Vagina (tissue), 2 donors: ENCODE data around the gene TRIM72. TPM values are rescaled to one million over a fixed set of nuclear protein-coding genes. Genes with fewer than 3 reads are reported as not detected.

Experiments used
- DNase-seq, 2 donors: peaks; one replicate each; pipeline ENCODE4 v3.0.0-alpha.2; 2017; ENCODE audit errors: extremely low spot score in 2 of 2
- H3K27ac ChIP-seq: fragments of 200-600 bp; sonication (generic); one replicate; pipeline ENCODE4 v1.5.1; 2019
- H3K27me3 ChIP-seq: fragments of 200-600 bp; sonication (generic); one replicate; pipeline ENCODE4 v1.5.1; 2019
- H3K36me3 ChIP-seq, 2 donors: fragments of 200-600 bp; sonication (generic); one replicate each; pipeline ENCODE4 v1.5.1; 2017 to 2019
- H3K4me1 ChIP-seq: fragments of 200-600 bp; sonication (generic); one replicate; pipeline ENCODE4 v1.5.1; 2019
- H3K4me3 ChIP-seq, 2 donors: fragments of 200-600 bp; sonication (generic); 1 replicate in 1 of 2; 2 replicates in 1 of 2; pipeline ENCODE4 v1.5.1; 2016 to 2019
- H3K9me3 ChIP-seq: fragments of 200-600 bp; sonication (generic); one replicate; pipeline ENCODE4 v1.5.1; 2019
- CTCF ChIP-seq, 3 experiments: fragments of 450-650 bp in 2 of 3; fragments of 200-600 bp in 1 of 3; sonication (generic) in 1 of 3; IDR thresholded peaks; one replicate each; pipeline ENCODE4 v1.5.1; 2017 to 2019; ENCODE audit warnings: antibody characterized with exemption in 3 of 3, mild to moderate bottlenecking in 2 of 3, moderate library complexity in 2 of 3
- POLR2A ChIP-seq, 2 donors: fragments of 450-650 bp; IDR thresholded peaks; one replicate each; pipeline ENCODE4 v1.6.1; 2017; ENCODE audit warnings: antibody characterized with exemption in 2 of 2, mild to moderate bottlenecking in 2 of 2, moderate library complexity in 2 of 2
- POLR2AphosphoS5 ChIP-seq, 2 donors: sonication (generic); formaldehyde crosslinking; IDR thresholded peaks; one replicate each; pipeline ENCODE4 v1.9.0; 2017; ENCODE audit warnings: antibody characterized with exemption in 2 of 2, mild to moderate bottlenecking in 2 of 2, low read depth in 1 of 2; ENCODE audit not compliant: insufficient read depth in 1 of 2
- intact Hi-C: fragments of 100-400 bp; cut with DNase I; formaldehyde crosslinking; loops from one replicate; pipeline ENCODE4 v1.15.1; 2023
- total RNA-seq: library from RNA; depleted of rRNA; stranded (reverse); fragments of >200 nt; gene quantifications from one replicate; pipeline ENCODE4 v1.2.3, GENCODE V29; 2016

Gene TRIM72
- total RNA-seq, 1 donor from 2014 or later: not detected

- Histone ChIP-seq H3K4me3 (no peak overlapping the region), H3K36me3 (no peaks in the 10 kb centered on the region)
- DNase-seq: peak; percentile 31 to 47
Observed at GRCh38 chr16:31271621-31272190, 57.8 kb downstream of the TRIM72 start.

GRCh38 chr16:31273187-31273586 lies 59.3 kb downstream of the TRIM72 start:
- H3K36me3 ChIP-seq: no peaks in the 10 kb centered on the region
- H3K4me3 ChIP-seq: no peak overlapping the region
- DNase-seq: peak in 1 of 2 donors; percentile 55
- no peak overlapping the region for H3K27ac ChIP-seq
- no peaks in the 10 kb centered on the region for H3K9me3 ChIP-seq
- H3K27me3 ChIP-seq: no peaks in the 10 kb centered on the region
- intact Hi-C loops: no loop called here
- H3K4me1 ChIP-seq: no peaks in the 10 kb centered on the region
- no peak for TF ChIP-seq POLR2AphosphoS5 (IDR thresholded peaks at IDR 0.05; ENCODE audit: insufficient read depth in 1 of 2, low read depth in 1 of 2)
- no peak for TF ChIP-seq CTCF (IDR thresholded peaks at IDR 0.05)
- TF ChIP-seq POLR2A (IDR thresholded peaks at IDR 0.05): no peak

More at GRCh38 chr16:31271621-31272190, 57.8 kb downstream of the TRIM72 start:
- intact Hi-C loops: no loop called here
- Histone ChIP-seq H3K27me3 (no peaks in the 10 kb centered on the region), H3K4me1 (no peaks in the 10 kb centered on the region), H3K27ac (no peak overlapping the region), H3K9me3 (no peaks in the 10 kb centered on the region)
- TF ChIP-seq POLR2AphosphoS5 (IDR thresholded peaks at IDR 0.05; ENCODE audit: insufficient read depth in 1 of 2, low read depth in 1 of 2) (no peak), POLR2A (IDR thresholded peaks at IDR 0.05) (no peak), CTCF (IDR thresholded peaks at IDR 0.05) (no peak)

GRCh38 chr16:31273676-31274075 lies 59.8 kb downstream of the TRIM72 start:
- no peak overlapping the region for H3K27ac ChIP-seq
- no peaks in the 10 kb centered on the region for H3K9me3 ChIP-seq

GRCh38 chr16:31274831-31275816 lies 61.2 kb downstream of the TRIM72 start:
- H3K4me1 ChIP-seq: no peaks in the 10 kb centered on the region
- peak in 1 of 2 donors; percentile 42 for DNase-seq
- H3K27me3 ChIP-seq: no peaks in the 10 kb centered on the region
- H3K27ac ChIP-seq: no peak overlapping the region
- intact Hi-C loops: no loop called here
- TF ChIP-seq POLR2AphosphoS5 (IDR thresholded peaks at IDR 0.05; ENCODE audit: insufficient read depth in 1 of 2, low read depth in 1 of 2): no peak
- TF ChIP-seq CTCF (IDR thresholded peaks at IDR 0.05): no peak
- TF ChIP-seq POLR2A (IDR thresholded peaks at IDR 0.05): no peak
- H3K4me3 ChIP-seq: no peak overlapping the region
- H3K36me3 ChIP-seq: no peaks in the 10 kb centered on the region
- no peaks in the 10 kb centered on the region for H3K9me3 ChIP-seq

More at GRCh38 chr16:31273676-31274075, 59.8 kb downstream of the TRIM72 start:
- TF ChIP-seq CTCF (IDR thresholded peaks at IDR 0.05) (no peak), POLR2AphosphoS5 (IDR thresholded peaks at IDR 0.05; ENCODE audit: insufficient read depth in 1 of 2, low read depth in 1 of 2) (no peak), POLR2A (IDR thresholded peaks at IDR 0.05) (no peak)
- Histone ChIP-seq H3K27me3 (no peaks in the 10 kb centered on the region), H3K36me3 (no peaks in the 10 kb centered on the region), H3K4me1 (no peaks in the 10 kb centered on the region), H3K4me3 (no peak overlapping the region)
- DNase-seq: peak; percentile 65 to 77
- intact Hi-C loops: no loop called here
